Measurements from ENCODE around the gene UTP14A. TPM values are rescaled to one million over a fixed set of nuclear protein-coding genes. Genes with fewer than 3 reads are reported as not detected.
"Not testable (repeated sequence)": the region's sequence is repeated elsewhere in the genome, so short reads cannot be mapped to it uniquely, and the experiment has no call there.

The UTP14A gene
- total RNA-seq (2022) (30.3 and 48.3 TPM in 2 replicates), Bru-seq, nascent RNA (percentile 82 among the genes with signal in this experiment), BruChase-seq, experiment 1, labeled RNA remaining after a 6-hour chase (percentile 79 among the genes with signal in this experiment), BruChase-seq, experiment 2, labeled RNA remaining after a 2-hour chase (percentile 77 among the genes with signal in this experiment)
- long read RNA-seq, transcript UTP14A-201 (15 exons, 2,488 nt): major isoform, 111 of 141 reads
- long read RNA-seq, partial matches to known transcripts: 6 of 141 reads
- long read RNA-seq, other reads (novel, unspliced or antisense): 24 of 141 reads

GRCh38 chrX:129905787-129906580 is at the start of gene UTP14A:
Gene UTP14A (plus strand): TSS chrX:129906164. CDS start chrX:129906211, 47 bp downstream.
- Mint-ChIP-seq H3K36me3 (ENCODE audit: insufficient read depth, unreplicated experiment) (peaks cover 25% of the 10 kb centered on the region), H3K4me3 (ENCODE audit: unreplicated experiment) (peak within 1 kb of the TSS; percentile 78), H3K4me1 (ENCODE audit: insufficient read depth, unreplicated experiment) (peaks cover 3% of the 10 kb centered on the region), H3K27ac (ENCODE audit: low read depth, unreplicated experiment) (peak within 1 kb of the TSS; percentile 83), H3K27me3 (ENCODE audit: insufficient read depth, unreplicated experiment) (peaks cover 18% of the 10 kb centered on the region), H3K9me3 (ENCODE audit: unreplicated experiment) (no peaks in the 10 kb centered on the region)
- intact Hi-C loops (cut with micrococcal nuclease): loop anchor here (10.0 kb wide), 1 partner anchor 301 kb away; no protein-coding TSS in a partner anchor
- TF ChIP-seq CTCF (IDR thresholded peaks at IDR 0.05; ENCODE audit: unreplicated experiment): no peak
- ChIA-PET POLR2A (interaction anchor here (0.7 to 2.1 kb wide), 12 partner anchors 9 to 382 kb away, joined by 3 to 8 read pairs (median 4); partner anchors contain the start of genes SMARCA1 and ZDHHC9), CTCF (interaction anchor here (0.6 to 2.4 kb wide), 5 partner anchors 10 to 123 kb away, joined by 3 to 14 read pairs (median 4); no protein-coding TSS in a partner anchor)
- DNase-seq (ENCODE audit: unreplicated experiment): peak; percentile 88
- TSS peak; percentile 75 for BruUV-seq (replicated peaks)

DNA sequence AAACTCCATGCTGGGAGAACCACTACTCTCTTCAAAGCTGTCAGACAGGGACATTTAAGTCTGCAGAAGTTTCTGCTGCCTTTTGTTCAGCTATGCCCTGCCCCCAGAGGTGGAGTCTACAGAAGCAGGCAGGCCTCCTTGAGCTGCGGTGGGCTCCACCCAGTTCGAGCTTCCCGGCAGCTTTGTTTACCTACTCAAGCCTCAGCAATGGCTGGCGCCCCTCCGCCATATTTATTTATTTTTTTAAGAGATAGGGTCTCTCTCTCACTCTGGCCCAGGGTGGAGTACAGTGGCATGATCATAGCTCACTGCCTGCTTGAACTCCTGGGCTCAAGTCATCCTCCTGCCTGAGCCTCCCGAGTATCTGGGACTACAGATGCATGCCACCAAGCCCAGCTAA is 46.8 kb upstream of the UTP14A start:
- CTCF ChIA-PET; DNase-seq (ENCODE audit: unreplicated experiment); H3K36me3 Mint-ChIP-seq (ENCODE audit: insufficient read depth, unreplicated experiment); BruUV-seq (replicated peaks); intact Hi-C loops (cut with micrococcal nuclease); H3K4me1 Mint-ChIP-seq (ENCODE audit: insufficient read depth, unreplicated experiment); H3K27ac Mint-ChIP-seq (ENCODE audit: low read depth, unreplicated experiment); POLR2A ChIA-PET; H3K4me3 Mint-ChIP-seq (ENCODE audit: unreplicated experiment); H3K9me3 Mint-ChIP-seq (ENCODE audit: unreplicated experiment): not testable (repeated sequence)
- H3K27me3 Mint-ChIP-seq (ENCODE audit: insufficient read depth, unreplicated experiment): peaks cover 61% of the 10 kb centered on the region

DNA sequence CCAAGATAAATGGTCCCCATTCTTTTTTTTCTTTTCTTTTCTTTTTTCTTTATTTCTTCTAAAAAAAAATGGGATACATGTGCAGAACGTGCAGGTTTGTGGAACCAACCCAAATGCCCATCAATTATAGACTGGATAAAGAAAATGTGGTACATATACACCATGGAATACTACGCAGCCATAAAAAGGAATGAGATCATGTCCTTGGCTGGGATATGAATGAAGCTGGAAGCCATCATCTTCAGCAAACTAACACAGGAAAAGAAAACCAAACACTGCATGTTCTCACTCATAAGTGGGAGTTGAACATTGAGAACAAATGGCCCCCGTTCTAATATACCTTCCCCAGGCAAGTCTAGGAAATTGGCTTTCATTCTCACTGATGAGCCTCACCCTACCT is 39.6 kb upstream of the UTP14A start:
- H3K27me3 Mint-ChIP-seq (ENCODE audit: insufficient read depth, unreplicated experiment): peaks cover 61% of the 10 kb centered on the region
- H3K27ac Mint-ChIP-seq (ENCODE audit: low read depth, unreplicated experiment); BruUV-seq (replicated peaks); H3K4me1 Mint-ChIP-seq (ENCODE audit: insufficient read depth, unreplicated experiment); H3K36me3 Mint-ChIP-seq (ENCODE audit: insufficient read depth, unreplicated experiment); CTCF ChIA-PET; intact Hi-C loops (cut with micrococcal nuclease); H3K4me3 Mint-ChIP-seq (ENCODE audit: unreplicated experiment); DNase-seq (ENCODE audit: unreplicated experiment); H3K9me3 Mint-ChIP-seq (ENCODE audit: unreplicated experiment): not testable (repeated sequence)
- POLR2A ChIA-PET: interaction anchor here (0.6 kb wide), 1 partner anchor 109 kb away, joined by 3 read pairs; no protein-coding TSS in a partner anchor

DNA sequence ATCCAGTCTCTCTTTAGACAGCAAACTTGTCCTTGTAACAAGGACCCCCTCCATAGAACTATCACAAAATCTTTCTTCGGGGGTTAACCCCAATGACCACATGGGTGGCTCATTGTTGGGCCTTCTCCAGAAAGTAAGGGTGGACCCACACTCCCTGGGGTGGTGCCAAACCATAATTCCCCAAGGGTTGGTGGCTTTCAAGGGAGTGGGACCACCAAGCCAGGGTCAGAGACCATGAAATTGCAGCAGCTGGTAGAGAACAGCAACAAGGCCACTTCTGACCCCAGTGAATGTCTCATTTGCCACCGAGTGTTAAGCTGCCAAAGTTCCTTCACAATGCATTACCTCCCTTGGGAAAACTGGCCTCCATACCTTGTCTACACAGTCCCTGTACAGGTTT is 33.4 kb upstream of the UTP14A start:
- intact Hi-C loops (cut with micrococcal nuclease): no loop called here
- peaks cover 71% of the 10 kb centered on the region for H3K27me3 Mint-ChIP-seq (ENCODE audit: insufficient read depth, unreplicated experiment)
- H3K4me1 Mint-ChIP-seq (ENCODE audit: insufficient read depth, unreplicated experiment): no peaks in the 10 kb centered on the region
- no peak for DNase-seq (ENCODE audit: unreplicated experiment)
- no peak overlapping the region for H3K27ac Mint-ChIP-seq (ENCODE audit: low read depth, unreplicated experiment)
- H3K36me3 Mint-ChIP-seq (ENCODE audit: insufficient read depth, unreplicated experiment): no peaks in the 10 kb centered on the region
- ChIA-PET POLR2A (no interaction called here), CTCF (no interaction called here)
- H3K9me3 Mint-ChIP-seq (ENCODE audit: unreplicated experiment): no peaks in the 10 kb centered on the region
- TF ChIP-seq CTCF (IDR thresholded peaks at IDR 0.05; ENCODE audit: unreplicated experiment): no peak
- no TSS peak for BruUV-seq (replicated peaks)
- H3K4me3 Mint-ChIP-seq (ENCODE audit: unreplicated experiment): no peak overlapping the region

GRCh38 chrX:129875669-129876068 is 30.3 kb upstream of the UTP14A start:
- H3K4me3 Mint-ChIP-seq (ENCODE audit: unreplicated experiment): no peak overlapping the region
- H3K9me3 Mint-ChIP-seq (ENCODE audit: unreplicated experiment): no peaks in the 10 kb centered on the region
- intact Hi-C loops (cut with micrococcal nuclease): no loop called here
- H3K27me3 Mint-ChIP-seq (ENCODE audit: insufficient read depth, unreplicated experiment): peaks cover 58% of the 10 kb centered on the region
- CTCF ChIA-PET: no interaction called here
- POLR2A ChIA-PET: no interaction called here
- BruUV-seq (replicated peaks): no TSS peak
- H3K36me3 Mint-ChIP-seq (ENCODE audit: insufficient read depth, unreplicated experiment): no peaks in the 10 kb centered on the region
- H3K27ac Mint-ChIP-seq (ENCODE audit: low read depth, unreplicated experiment): no peak overlapping the region
- no peak for TF ChIP-seq CTCF (IDR thresholded peaks at IDR 0.05; ENCODE audit: unreplicated experiment)
- H3K4me1 Mint-ChIP-seq (ENCODE audit: insufficient read depth, unreplicated experiment): no peaks in the 10 kb centered on the region
- DNase-seq (ENCODE audit: unreplicated experiment): peak; percentile 11

Data from MCF 10A (cell line).